GM18858 (cell line): ENCODE results near the gene DNAJB4.

Source experiments
- ATAC-seq: cut with Tn5 transposase; IDR thresholded peaks from one replicate; pipeline ENCODE4 v1.9.1; 2021; ENCODE audit not compliant: unreplicated experiment

DNAJB4 gene

DNA sequence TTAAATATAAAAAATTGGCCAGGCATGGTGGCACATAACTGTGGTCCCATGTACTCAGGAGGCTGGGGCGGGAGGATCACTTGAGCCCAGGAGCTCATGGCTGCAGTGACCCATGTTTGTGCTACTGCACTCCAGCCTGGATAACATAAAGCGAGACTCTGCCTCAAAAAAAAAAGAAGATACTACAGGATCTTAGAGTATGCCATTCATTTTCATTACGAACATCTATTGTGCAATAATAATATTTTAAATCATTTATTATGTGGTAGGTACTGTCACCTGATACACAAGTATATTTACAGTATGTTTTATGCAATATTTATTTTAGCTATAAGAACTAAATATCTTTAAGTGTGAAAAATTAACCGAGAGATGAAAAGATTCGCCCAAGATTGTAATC is 31.7 kb downstream of the DNAJB4 start:
- ATAC-seq, result no peak

DNA sequence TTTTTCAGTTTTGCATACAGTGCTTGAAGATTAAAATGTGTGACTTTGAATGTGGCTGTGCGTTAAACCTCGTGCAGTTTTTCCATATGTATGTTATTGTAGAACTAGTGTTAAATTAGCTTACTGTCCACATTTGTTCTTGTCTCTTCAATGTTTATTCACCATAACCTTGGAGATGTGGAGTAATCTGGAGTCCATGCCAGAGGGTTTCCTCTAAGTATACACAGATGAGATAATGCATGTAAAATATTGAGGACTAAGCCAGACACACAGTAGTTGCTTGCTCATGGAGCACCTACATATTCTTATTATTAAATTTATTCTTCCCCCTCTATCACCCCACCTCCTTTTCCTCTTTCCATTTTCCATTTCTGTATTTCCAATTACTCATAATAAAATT is 33.3 kb downstream of the DNAJB4 start:
- ATAC-seq, result no peak

DNA sequence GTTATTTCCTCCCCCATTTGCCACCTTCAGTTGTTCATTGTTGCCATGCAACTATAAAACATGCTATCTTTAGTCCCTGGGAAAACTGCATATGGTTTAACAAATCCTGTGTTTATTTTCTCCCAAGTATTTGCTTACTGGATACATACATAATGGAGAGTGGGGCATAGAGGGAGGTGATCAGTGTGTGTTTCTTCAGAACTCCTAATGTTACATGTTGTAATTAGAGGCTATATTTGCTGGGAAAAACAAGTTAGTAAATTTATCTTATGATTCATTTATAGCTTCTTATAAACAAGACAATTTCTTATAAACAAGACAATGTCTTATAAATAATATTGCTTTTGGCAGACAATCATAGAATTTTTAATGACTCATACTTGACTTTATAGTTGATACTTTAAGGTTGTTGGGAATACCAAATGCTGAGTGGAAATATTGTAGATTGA is 33.8 kb downstream of the DNAJB4 start:
- no peak for ATAC-seq

DNA sequence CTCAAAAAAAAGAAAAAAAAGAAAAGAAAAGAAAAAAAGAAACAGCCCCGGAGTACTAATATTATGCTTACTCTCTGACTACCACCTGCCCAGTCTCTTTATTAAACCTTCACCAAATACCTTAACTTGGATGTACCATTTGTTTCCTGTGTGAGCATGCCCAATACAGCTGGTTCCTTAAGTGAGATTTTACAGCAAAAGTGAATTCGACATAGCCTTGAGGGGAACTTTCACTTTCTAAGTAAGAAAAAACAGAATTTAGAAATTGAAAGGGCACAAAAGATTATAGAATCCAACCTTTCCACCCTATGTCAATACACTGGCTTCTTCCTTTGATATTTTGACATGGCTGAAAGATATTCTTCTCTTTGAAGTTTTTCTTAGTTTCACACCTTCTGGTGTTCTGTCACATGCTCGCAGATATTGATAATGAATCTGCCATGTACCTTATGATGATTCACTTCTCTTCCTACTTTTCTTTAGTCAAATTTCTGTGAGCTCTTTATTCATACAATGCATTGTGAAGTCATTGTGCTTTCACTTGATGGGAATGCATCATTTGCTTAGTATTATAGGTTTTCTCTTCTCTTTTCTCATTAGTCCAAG is 35.8 kb downstream of the DNAJB4 start:
- ATAC-seq, result no peak

DNA sequence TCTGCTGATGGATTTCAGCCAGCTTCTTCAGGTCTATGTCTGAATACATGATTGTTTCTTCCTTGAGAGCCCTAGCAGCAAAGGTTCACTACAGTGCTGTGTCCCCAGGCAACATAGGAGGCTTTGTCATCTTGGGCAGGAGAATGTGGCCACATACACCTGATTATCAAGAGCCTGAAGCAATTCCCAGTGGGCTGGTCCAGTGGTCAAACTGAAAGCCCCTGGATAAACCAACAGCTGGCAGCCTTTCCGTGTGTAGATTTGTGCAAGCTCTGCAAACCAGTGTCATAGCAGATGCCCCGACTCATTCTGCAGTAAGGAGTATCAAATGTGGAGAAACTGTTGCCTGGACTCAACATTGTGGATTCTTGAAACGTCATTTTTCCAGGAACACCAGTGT is 38.7 kb downstream of the DNAJB4 start:
- ATAC-seq, result no peak

DNA sequence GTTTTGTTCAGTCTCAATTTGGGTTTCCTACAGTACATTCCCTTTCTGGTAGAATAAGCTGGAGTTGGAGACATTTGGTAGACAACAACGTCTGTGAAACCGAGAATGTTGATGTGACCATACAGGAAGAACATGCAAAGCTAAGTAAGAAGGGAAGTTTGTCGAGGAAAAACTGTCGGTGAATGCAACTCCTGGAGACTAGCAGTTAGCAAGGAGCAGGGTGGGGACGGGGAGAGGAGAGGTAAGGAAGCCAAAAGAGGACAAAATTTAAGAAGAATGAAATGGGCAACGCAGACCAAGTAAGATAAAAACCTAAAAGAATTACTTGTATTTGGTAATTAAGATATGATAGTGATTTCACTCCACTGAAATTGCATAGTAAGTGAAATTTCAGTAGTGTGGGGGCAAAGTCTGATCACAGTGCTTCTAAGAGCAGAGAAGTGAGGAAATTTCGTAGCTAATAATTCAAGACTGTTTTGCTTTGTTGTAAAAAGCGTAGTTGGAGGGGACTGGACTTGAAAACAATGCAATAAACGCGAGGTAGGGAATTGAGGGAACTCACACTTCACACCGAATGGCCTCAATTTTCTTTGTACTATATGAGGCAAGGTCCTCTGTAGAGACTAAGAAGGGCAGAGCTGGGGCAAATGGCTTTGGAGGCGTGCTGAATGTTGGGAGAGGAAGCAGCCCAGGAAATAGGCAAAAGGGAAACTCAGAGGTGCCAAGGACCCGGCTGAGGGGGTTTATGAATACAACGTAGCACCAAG is 40.2 kb downstream of the DNAJB4 start:
- ATAC-seq, result no peak

DNA sequence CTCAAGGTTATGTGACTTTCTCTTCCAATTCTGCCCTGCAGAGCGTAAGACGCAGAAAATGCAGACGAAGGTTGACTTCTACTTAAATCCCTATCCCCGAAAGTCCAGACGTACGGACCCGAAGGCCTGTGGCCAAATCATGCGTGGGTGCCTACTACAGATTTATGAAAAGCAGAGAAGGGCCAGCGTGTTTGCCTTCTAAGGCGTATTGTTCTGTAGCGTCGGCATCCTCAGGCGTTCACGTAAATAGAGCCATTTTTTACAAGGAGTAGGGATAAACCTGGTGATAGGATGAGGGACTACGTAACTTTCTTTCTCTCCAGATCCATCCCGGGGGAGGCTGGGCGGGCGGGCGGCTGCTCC is 40.8 kb downstream of the DNAJB4 start:
- no peak for ATAC-seq

DNA sequence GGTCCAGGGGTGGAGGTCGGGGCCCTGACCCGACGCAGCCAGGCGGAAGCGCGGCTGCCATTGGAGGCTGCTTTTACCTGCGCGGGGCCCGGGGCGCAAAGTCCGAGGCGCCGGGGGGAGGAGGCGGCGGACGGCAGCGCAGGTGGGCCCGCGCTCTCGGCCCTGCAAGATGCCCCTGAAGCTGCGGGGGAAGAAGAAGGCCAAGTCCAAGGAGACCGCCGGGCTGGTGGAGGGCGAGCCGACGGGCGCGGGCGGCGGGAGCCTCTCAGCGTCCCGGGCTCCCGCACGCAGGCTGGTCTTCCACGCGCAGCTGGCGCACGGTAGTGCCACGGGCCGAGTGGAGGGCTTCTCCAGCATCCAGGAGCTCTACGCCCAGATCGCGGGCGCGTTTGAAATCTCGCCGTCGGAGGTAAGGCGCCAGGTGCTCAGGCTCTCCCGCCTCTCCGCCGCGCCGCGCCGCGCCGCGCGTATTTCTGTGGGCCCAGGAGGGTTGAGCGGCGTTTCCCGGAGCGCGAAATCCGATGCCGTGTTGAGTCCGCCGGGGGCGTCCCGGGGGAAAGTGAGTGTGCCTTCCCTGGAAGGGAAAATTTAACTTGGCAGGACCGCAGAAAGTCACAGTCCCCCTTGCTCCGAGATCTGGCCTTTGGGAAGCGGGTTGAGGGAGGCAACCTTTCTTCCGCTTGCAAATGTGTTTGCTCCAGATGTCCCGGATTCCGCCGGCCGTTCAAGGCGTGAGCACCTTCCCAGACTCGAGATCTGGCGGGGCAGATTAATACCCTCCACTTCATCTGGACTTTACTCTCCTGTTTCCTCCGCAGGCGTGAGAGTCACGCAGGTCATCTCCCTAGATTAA is 41.4 kb downstream of the DNAJB4 start, which contains the start of gene GIPC2:
Gene GIPC2, plus strand, starts transcription at position 41 of the 853 bp plus-strand sequence. Its CDS starts 129 bp downstream, at position 170.
- ATAC-seq, result no peak

DNA sequence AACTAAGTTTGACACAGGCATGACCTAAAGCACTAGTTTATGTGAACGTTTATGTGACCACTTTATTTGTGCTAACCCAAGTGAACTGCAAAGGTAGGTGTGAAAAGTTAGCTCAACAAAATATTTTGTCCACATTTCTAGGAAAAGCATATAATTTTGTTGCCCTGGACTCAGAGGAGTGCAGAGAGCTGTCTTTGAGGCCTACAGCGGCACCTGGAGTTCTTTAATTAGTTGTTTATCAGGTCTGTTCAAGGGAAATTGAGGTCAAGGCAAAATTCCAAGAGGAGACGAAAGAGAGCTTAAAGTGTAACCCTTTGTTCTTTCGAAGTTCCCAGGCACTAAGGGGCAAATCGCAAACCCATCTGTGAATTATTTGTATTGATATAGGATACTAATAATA is 42.4 kb downstream of the DNAJB4 start:
- ATAC-seq, result no peak

DNA sequence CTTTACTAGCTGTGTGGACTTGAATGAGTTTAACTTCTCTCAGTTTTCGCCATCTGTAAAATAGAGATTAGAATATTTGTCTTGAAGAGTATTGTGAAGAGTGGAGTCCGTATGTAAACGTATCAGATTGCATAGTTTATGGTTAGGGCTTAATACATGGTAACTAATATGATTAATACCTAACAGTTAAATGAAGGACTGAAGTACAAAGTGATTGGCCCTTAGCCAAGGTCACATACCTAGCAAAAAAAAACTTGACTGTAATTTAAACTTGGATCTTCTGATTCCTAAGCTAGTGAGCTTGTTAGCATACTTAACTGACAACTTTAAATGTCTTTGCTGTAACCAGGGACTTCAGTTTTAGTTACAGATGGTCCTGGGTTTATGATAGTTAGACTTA is 42.9 kb downstream of the DNAJB4 start:
- no peak for ATAC-seq

DNA sequence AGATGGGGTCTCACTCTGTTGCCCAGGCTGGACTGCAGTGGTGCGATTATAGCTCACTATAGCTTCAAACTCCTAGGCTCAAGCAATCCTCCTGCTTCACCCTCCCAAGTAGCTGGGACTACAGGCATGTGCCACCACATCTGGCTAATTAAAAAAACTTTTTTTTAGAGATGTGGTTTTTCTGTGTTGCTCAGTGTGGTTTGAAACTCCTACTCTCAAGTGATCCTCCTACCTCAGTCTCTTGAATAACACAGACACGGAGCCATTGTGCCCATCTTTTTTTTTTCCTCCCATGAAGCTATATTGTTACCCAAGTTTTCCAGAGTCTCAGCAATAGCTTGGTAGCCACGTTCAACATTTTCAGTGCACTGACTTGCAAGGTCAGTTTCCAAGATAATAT is 43.7 kb downstream of the DNAJB4 start:
- no peak for ATAC-seq

DNA sequence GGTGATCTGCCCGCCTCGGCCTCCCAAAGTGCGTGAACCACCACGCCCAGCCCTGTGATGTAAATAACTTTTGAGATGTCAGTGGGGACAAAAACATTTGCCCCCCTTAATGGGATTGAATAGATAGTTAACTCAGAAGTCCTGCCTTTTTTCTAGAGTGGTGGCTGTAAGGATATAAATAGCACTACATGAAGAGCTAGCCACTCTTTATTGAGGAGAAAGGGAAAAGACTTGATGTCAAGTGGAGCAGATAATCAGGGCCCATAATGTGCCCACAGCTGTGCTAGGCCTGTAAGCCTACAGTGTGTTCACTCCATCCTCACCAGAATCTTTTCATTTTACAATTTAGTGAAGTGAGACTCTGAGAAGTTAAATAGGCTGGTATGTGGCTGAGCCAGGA is 44.7 kb downstream of the DNAJB4 start:
- no peak for ATAC-seq

DNA sequence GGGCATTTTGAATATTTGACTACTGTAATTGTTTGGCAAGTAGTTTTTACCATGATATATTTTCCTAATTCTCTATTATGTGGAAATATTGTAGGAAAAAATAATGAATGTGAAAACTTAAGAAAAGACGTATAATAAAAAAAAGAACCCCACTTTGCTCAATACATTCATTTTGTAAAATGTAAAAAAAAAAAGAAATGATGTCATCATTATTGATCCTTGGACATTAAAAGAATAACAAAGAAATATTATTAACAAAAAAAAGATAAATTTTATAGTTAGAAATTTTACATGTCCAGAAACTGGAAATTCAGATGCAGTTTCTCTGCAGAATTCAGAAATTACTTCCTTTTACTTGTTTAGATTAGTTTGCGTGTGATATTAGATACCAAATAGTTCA is 46.3 kb downstream of the DNAJB4 start:
- ATAC-seq, result no peak

DNA sequence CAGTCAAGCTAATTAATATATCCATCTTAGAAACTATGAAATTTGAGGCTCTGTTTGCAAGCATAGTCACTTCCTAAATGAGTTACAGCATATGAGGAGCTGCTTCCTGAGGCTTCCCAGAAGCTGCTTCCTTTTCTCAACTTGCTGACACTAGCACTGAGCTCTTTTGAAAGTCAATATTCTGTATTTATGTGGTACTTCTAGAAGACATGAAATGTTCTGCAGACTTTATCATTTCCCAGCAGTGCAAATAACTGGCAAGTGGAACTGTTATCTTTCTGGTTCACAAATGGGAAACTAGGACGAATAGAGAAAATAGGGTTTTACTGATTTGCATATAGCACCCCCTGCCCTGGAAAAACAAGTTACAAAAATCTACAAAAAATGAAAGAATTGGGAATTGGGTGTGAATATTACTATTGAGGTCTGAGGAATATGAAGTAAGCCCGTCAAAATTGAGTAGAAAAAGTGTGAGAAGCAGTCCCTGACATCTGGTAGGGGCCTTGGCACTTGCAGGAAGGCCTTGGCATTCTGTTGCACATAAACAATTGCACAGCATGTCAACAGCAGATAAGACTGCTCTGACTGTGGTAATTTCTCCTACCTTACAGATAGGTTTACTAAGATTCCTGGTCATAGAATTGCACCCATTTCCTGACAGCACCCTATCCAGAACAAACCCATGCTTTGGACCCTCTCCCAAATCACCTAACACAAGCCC is 48.1 kb downstream of the DNAJB4 start:
- ATAC-seq, result no peak

DNA sequence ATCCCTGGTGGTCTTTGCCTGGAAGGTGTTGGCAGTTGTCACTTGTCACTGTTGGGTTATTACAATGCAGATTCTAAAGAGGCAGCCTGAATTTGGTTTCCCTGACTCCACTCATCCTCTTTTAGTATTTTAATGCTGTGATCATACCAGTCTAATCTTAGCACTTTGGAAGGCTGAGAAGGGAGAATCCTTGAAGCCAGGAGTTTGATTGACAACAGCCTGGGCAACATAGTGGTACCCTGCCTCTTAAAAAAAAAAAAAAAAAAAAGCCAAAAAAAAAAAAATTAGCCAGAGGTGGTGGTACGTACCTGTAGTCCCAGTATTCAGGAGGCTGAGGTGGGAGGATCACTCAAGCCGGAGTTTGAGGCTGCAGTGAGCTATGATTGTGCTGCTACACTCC is 48.8 kb downstream of the DNAJB4 start:
- no peak for ATAC-seq

DNA sequence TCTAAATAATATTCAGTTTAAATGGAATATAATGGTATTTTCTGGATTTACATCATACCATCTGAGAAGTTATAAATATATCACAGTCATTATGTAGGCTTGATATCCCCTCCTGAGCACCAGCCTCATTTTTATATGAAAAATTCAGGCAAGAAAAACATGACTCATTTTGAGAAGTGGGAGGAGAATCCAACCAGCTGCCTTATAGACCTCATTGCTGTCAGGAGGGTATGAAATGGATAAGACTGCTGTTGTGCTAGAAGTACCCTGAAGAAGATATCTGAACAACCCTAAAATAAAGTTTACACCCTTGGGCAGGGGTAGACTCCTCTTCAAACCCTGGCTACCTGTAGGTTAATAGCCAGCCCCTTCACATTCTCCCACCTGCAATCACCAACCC is 49.8 kb downstream of the DNAJB4 start:
- no peak for ATAC-seq

DNA sequence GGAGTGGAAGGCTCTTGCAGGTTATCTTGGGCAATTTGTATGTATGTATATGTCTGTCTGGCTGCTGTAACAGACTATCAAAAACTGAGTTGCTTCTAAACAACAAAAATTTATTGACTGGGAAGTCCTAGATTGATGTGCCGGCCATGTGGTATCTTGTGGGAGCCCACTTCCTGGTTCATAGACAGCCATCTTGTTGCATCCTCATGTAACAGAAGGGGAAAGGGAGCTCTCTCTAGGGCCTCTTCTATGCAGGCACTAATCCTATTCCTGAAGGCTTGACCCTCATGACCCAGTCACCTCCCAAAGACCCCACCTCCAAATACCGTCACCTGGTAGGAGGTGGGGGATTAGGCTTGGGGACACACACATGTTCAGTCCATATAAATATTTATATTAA is 50.2 kb downstream of the DNAJB4 start:
- no peak for ATAC-seq

DNA sequence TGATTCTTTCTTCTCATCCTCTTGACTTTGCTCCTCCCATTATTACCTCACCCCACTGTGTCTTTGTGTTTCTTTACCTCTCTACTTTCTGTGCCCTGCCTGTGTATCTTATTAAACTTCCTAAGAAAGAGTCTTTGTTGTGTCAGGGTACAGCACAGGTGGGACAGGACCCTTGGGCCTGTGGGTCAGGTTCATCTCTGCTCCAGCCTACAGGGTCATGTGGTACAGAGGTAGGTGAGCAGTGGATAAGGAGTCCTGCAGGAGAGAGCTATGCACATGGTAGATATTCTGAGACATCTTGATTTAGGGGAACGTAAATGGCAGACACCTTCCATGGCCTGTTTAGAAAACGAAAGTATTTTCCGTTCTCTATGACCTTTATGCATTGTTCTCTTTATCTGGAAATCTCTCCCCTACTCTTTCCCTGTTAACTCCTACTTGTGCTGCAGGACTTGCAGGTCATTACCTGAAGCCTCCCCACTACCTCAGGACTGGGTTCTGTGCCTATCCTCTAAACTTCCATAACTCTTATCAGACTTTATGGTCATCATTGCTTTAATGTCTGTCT is 50.9 kb downstream of the DNAJB4 start:
- no peak for ATAC-seq

DNA sequence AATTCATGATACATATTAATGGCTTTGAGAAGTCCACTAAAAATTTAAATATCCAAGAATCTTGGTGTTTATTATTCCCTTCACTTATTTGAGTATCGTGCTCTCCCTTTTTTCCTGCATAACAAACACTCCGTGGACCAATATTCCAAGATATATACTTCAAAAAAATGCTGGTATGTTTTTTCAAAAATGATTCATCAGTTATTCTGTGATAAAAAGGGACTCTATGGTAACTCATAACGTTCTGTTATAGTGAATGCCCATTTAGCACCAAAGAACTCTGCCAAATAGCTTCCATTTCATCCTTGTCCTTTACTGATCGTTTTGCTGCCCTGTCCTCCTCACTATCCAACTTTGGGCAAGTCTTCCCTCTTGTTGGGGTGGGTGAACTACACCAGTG is 53.9 kb downstream of the DNAJB4 start:
- ATAC-seq, result no peak

DNA sequence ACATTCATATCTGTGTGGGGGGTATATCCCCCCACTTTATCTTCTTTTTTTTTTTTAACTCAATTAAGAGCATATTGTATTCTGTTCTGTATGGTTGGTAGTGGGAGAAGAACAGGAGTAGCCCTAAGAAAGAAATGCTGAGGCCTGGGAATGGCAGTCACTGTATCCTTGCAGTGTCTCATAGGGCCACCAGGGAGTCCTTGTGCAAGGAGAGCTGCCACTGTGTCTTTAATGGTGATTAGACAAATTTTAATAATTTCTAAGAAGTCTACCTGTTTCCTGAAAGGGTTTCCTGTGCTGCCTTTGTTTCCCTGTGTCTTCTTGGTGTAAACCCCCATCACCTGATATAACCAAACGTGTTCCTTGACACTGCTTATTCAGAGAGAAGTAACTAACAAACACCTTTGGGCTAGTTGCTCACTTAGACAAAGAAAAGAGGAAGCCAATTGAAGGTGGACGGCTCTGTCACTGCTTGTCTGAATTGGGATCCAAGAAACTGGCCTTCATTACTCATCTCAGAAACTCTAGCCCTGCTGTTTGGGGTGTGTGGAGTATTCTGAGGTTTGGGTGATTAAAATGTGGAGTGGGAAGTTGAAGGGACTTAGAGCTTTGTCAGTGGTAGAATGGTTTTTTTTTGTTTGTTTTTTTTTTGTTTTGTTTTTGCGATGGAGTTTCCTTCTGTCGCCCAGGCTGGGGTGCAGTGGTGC is 56.3 kb downstream of the DNAJB4 start:
- ATAC-seq, result peak; percentile 94
